ENCODE results near the gene TRAF3IP1.

TRAF3IP1 gene

DNA sequence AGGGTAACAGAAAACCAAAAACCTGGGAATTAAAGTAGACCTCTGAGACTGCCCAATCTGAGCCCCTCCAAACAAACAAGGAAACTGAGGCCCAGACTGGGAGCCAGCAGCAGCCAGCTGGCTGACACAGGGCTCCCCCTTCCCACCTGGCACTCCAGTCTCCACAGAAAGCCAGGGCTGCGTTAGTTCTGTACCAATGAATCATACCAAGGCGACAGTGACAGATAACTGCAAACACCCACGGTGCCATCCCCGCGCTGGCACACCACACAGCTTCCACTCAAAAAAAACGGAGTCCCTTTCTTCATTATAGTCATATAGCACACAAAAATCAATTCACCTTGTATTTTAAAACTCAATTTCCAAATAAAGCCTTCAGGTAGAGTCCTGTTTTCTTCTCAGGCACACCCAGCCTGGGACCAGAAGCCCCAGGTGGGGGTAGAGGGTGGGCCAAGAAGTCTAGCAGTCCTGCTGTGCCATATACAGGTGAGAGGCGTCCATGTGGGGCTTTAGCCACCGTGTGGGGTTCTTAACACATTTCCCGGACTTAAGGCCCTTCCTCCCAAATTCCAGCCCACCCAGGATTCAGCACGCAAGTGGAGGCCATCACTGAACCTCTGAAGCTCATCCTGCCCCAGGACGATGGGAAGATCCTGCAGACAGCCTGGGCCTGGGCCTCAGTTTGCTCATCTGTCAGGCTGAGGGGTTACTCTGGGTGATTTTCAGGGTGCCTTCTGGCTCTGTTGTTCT lies 33.2 kb upstream of the TRAF3IP1 start:
- CTCF ChIA-PET, result interaction anchor here (1.1 kb wide), 1 partner anchor 12 kb away, joined by 3 read pairs; no protein-coding TSS in a partner anchor
- TF ChIP-seq ZNF384 (IDR thresholded peaks at IDR 0.05) (no peak), SUZ12 (IDR thresholded peaks at IDR 0.05) (no peak), HDGF (IDR thresholded peaks at IDR 0.05; ENCODE audit: borderline replicate concordance) (no peak), SP1 (IDR thresholded peaks at IDR 0.05) (no peak), FOXK2 (IDR thresholded peaks at IDR 0.05) (no peak), ARNT (IDR thresholded peaks at IDR 0.05) (no peak)
- TF ChIP-seq, protein P1, sequence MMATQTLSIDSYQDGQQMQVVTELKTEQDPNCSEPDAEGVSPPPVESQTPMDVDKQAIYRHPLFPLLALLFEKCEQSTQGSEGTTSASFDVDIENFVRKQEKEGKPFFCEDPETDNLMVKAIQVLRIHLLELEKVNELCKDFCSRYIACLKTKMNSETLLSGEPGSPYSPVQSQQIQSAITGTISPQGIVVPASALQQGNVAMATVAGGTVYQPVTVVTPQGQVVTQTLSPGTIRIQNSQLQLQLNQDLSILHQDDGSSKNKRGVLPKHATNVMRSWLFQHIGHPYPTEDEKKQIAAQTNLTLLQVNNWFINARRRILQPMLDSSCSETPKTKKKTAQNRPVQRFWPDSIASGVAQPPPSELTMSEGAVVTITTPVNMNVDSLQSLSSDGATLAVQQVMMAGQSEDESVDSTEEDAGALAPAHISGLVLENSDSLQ (IDR thresholded peaks at IDR 0.05), result no peak
- POLR2A ChIA-PET, result no interaction called here
- no peak for DNase-seq (ENCODE audit: extremely low spot score)

DNA sequence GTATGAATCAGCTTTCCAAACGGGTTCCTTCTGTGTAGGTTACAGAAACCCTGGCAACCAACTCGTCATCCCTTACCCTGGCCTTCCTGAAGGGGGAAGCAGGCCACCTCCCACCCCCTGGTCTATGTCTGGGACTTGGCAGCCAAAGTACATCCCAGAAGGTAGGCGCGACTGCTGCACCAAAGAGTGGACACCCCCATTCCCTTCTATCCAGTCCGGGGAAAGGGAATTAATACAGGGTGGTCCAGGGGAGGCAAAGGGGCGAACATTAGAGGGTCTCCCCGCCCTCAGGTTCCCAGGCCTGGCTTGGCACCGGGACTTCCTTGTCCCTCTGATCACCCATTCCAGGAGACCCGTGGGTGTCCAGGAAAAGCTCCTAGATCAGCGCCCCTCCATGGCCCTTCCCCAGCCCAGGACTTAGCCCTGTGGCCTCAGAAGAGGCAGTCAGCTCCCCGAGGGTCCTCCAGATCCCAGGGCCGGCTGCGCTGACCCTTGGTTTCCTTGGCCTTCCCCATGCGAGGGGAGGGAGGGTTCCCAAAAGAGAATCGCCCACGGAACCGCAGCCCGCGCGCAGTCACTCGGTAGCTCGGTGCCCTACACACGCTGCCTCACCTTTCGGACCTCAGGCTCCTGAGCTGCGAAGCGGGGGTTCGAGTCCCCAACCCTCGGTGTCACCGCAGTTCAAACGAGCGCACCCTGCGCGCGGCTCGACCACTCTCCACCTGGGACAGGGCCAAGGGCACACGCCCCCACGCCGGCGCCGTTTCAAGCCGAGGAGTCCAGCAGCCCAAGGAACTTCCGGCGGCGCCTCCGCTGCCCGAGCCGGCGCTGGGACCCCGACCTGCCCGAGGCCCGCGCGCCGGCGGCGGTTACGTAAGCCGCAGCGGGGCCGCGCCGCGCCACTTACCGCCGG lies 32.3 kb upstream of the TRAF3IP1 start, which contains the start of gene PER2:
Gene PER2, minus strand, starts transcription at position 874 of the 913 bp plus-strand sequence. CDS start 10,674 bp downstream, outside the sequence.
- ChIA-PET POLR2A (no interaction called here), CTCF (interaction anchor here (0.6 to 1.1 kb wide), 3 partner anchors 13 to 512 kb away, joined by 3 to 4 read pairs (median 3); no protein-coding TSS in a partner anchor)
- peak; percentile 59 for DNase-seq (ENCODE audit: extremely low spot score)
- no peak for TF ChIP-seq NFRKB (IDR thresholded peaks at IDR 0.05)
- TF ChIP-seq BHLHE40 (IDR thresholded peaks at IDR 0.05; ENCODE audit: borderline replicate concordance), result no peak
- TF ChIP-seq, protein P1 (IDR thresholded peaks at IDR 0.05), result no peak
- TF ChIP-seq FOXM1 (IDR thresholded peaks at IDR 0.05; ENCODE audit: borderline replicate concordance), result no peak
- TF ChIP-seq FOXA1 (IDR thresholded peaks at IDR 0.05), result no peak
- TF ChIP-seq L3MBTL2 (conservative IDR thresholded peaks at IDR 0.05), result no peak
- TF ChIP-seq ELF4 (IDR thresholded peaks at IDR 0.05), result no peak
- TF ChIP-seq HDGF (IDR thresholded peaks at IDR 0.05; ENCODE audit: borderline replicate concordance), result no peak
- TF ChIP-seq TARDBP (IDR thresholded peaks at IDR 0.05), result no peak
- no peak for TF ChIP-seq CTBP1 (IDR thresholded peaks at IDR 0.05; ENCODE audit: borderline replicate concordance)
- no peak for TF ChIP-seq SP1 (IDR thresholded peaks at IDR 0.05)
- no peak for TF ChIP-seq FOXK2 (IDR thresholded peaks at IDR 0.05)

DNA sequence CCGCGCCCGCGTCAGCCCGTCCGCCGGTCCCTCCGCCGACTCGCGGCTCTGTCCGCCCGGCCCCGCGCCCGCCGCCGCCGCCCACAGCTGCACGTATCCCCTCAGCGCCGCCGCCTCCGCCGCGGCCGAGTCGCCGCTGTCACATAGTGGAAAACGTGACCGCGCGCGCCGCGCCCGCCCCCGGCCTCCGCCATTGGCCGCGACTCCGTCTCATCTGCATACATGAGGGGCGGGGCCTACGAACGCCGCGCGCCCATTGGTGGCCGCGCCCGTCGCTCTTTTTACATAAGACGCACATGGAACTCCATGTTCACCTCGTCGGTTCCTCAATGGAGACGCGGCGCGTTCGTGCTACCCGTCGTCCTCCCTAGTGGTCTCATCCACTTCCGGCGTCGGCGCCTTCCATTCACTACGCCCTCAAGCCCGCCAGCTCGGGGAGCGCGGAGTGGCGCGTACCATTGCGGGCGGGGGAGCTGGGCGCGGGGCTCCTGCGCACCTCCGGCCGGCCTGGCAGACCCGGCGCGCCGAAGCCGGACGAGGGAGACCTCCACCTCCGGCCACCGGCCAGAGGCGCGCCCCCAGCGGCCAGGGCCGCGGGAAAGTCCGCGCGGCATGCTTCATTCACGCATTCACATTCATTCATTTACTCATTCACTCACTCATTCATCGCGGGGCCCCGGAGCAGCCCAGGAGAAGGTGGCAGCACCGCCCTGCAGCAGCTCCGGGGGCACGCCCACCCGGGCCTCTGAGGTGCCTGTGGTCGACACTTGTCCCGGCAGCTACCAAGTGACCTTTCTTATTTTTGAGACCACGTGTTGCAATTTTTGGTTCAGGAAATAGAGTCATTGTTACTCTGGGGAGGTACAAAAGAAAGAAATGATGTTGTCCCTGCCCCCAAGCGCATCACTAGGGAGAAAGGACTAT lies 31.4 kb upstream of the TRAF3IP1 start:
- peak; percentile 90 for DNase-seq (ENCODE audit: extremely low spot score)
- ChIA-PET CTCF (interaction anchor here (0.6 to 1.1 kb wide), 4 partner anchors 14 to 1235 kb away, joined by 3 to 4 read pairs (median 3); no protein-coding TSS in a partner anchor), POLR2A (no interaction called here)
- TF ChIP-seq, protein P1 (IDR thresholded peaks at IDR 0.05), result peak; percentile 100
- 0 out of 2 replicates have a peak, but pooled peaks have one; percentile 13 for TF ChIP-seq FOXM1 (IDR thresholded peaks at IDR 0.05; ENCODE audit: borderline replicate concordance)
- TF ChIP-seq CTBP1 (IDR thresholded peaks at IDR 0.05; ENCODE audit: borderline replicate concordance), result no peak
- peak; percentile 63 for TF ChIP-seq L3MBTL2 (conservative IDR thresholded peaks at IDR 0.05)
- TF ChIP-seq ARNT (IDR thresholded peaks at IDR 0.05), result 0 out of 2 replicates have a peak, but pooled peaks have one; percentile 62
- no peak for TF ChIP-seq SUZ12 (IDR thresholded peaks at IDR 0.05)

DNA sequence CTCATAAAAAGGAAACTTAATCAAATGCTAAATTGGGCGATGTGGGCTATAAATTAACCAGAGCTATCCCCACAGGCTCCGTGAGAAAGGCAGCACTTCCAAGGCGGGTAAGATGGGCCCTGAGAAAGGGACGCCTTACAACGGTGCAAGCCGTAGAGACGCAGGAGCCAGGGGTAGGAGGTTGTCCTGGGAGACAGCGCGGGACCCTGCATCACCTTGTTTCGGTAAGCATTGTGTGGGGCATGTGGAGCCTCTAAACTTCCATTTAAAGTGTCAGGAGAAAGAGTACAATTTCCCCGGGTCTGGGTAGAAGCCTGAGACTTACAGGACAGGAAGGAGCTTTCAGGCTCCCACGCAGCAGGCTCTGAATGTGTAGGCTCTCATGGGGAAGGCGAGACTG lies 30.7 kb upstream of the TRAF3IP1 start:
- CTCF ChIA-PET, result no interaction called here
- POLR2A ChIA-PET, result no interaction called here
- no peak for DNase-seq (ENCODE audit: extremely low spot score)
- TF ChIP-seq TARDBP (IDR thresholded peaks at IDR 0.05) (no peak), FOXK2 (IDR thresholded peaks at IDR 0.05) (no peak), L3MBTL2 (conservative IDR thresholded peaks at IDR 0.05) (no peak), FOXA1 (IDR thresholded peaks at IDR 0.05) (no peak), BHLHE40 (IDR thresholded peaks at IDR 0.05; ENCODE audit: borderline replicate concordance) (no peak)

DNA sequence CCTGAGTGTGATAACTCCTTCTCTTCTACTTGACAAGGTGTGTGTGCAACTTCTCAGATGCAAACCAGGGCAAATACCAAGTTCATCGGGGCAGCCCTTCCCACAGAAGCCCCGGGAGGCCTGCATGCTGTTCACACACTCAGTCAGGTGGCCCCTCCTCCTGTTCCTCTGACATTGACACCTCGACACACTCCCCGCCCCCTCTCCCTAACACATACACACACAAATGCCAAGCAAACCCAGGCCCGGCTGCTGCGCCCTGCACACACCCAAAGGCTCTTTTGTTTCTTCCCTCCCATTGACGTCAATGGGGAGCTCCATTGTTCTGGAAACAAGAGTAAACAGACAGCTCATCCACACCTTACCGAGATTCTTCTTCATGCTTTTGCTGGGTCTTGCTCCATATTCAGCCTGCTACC lies 30.2 kb upstream of the TRAF3IP1 start:
- DNase-seq (ENCODE audit: extremely low spot score), result no peak
- POLR2A ChIA-PET, result no interaction called here
- TF ChIP-seq L3MBTL2 (conservative IDR thresholded peaks at IDR 0.05) (no peak), FOXM1 (IDR thresholded peaks at IDR 0.05; ENCODE audit: borderline replicate concordance) (no peak), FOXK2 (IDR thresholded peaks at IDR 0.05) (no peak), CTBP1 (IDR thresholded peaks at IDR 0.05; ENCODE audit: borderline replicate concordance) (no peak), ELF4 (IDR thresholded peaks at IDR 0.05) (no peak), ARNT (IDR thresholded peaks at IDR 0.05) (no peak), LEF1 (IDR thresholded peaks at IDR 0.05; ENCODE audit: borderline replicate concordance) (no peak), FOXA1 (IDR thresholded peaks at IDR 0.05) (no peak), NFRKB (IDR thresholded peaks at IDR 0.05) (no peak), SP1 (IDR thresholded peaks at IDR 0.05) (no peak), TARDBP (IDR thresholded peaks at IDR 0.05) (no peak), HDGF (IDR thresholded peaks at IDR 0.05; ENCODE audit: borderline replicate concordance) (no peak), SUZ12 (IDR thresholded peaks at IDR 0.05) (no peak), BHLHE40 (IDR thresholded peaks at IDR 0.05; ENCODE audit: borderline replicate concordance) (no peak), ZNF384 (IDR thresholded peaks at IDR 0.05) (no peak)
- TF ChIP-seq, protein P1 (IDR thresholded peaks at IDR 0.05), result no peak
- CTCF ChIA-PET, result interaction anchor here (1.3 kb wide), 1 partner anchor 10 kb away, joined by 4 read pairs; no protein-coding TSS in a partner anchor
